Dendritic cell treated with granulocyte-macrophage colony-stimulating factor and Interleukin-4, amounts not matched to agents 40 ng/mL and 50 ng/mL, for 4 days (primary cell): ENCODE results near the gene RBM39.

ENCODE experiments used
- H3K27ac Mint-ChIP-seq: one replicate; pipeline ENCODE4 v1.8.0; 2022; ENCODE audit warnings: mild to moderate bottlenecking, mixed read lengths
- H3K27me3 Mint-ChIP-seq: one replicate; pipeline ENCODE4 v1.8.0; 2022; ENCODE audit warnings: mild to moderate bottlenecking, mixed read lengths
- H3K36me3 Mint-ChIP-seq: one replicate; pipeline ENCODE4 v1.8.0; 2022; ENCODE audit warnings: low read depth, mixed read lengths
- H3K4me1 Mint-ChIP-seq: one replicate; pipeline ENCODE4 v1.8.0; 2022; ENCODE audit warnings: low read depth, mixed read lengths
- H3K4me3 Mint-ChIP-seq: one replicate; pipeline ENCODE4 v1.8.0; 2022; ENCODE audit warnings: mild to moderate bottlenecking, moderate library complexity, mixed read lengths
- H3K9me3 Mint-ChIP-seq: one replicate; pipeline ENCODE4 v1.8.0; 2022; ENCODE audit warnings: mixed read lengths
- intact Hi-C: fragments of 100-400 bp; cut with micrococcal nuclease; formaldehyde crosslinking; loops from one replicate; pipeline ENCODE4 v1.15.0; 2022

RBM39 gene

DNA sequence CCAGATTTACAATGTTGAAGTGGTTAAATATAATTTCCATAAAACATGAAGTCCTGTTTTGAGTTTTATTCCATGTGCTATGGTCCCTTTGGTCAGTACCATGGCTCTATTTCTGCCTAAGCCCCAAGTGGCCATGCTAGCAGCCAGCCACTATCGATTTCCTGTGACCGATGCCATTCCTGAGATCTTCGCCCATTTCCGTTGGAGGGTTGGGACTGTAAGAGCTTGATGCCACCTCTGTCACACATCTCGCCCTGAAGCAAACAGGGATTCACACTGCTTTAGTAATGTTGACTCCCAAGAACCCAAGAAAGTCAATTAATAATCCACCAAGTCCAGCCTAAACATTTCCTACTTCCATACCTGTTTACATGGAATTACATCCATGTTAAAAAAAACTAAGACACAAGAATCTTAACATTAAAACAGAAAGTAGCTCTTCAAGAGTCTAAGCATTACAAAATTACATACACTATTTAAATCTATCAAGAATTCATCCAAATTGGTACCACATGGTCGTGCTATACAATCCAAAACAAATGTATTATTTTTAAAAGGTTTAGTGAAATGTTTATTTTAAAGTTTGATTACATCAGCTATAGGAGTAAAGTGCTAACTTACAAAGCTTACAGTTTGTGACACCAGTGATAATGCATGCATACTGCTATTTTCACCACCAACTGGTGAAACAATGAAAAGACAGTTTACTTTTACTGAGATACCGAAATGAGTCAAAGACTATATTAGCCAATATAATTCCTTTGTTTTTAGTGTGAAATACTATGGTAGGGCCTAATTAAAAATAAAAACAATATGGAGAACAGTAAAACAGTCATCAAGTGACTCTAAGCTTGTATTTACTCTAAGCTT lies 2.5 kb downstream of the RBM39 start:
- Mint-ChIP-seq H3K27me3 (no peaks in the 10 kb centered on the region), H3K9me3 (no peaks in the 10 kb centered on the region), H3K4me3 (peak overlapping the region; percentile 48), H3K36me3 (peaks cover 84% of the 10 kb centered on the region), H3K27ac (peak overlapping the region; percentile 34), H3K4me1 (peaks cover 40% of the 10 kb centered on the region)
- intact Hi-C loops, result loop anchor here (10.0 kb wide), 1 partner anchor 145 kb away; no protein-coding TSS in a partner anchor

DNA sequence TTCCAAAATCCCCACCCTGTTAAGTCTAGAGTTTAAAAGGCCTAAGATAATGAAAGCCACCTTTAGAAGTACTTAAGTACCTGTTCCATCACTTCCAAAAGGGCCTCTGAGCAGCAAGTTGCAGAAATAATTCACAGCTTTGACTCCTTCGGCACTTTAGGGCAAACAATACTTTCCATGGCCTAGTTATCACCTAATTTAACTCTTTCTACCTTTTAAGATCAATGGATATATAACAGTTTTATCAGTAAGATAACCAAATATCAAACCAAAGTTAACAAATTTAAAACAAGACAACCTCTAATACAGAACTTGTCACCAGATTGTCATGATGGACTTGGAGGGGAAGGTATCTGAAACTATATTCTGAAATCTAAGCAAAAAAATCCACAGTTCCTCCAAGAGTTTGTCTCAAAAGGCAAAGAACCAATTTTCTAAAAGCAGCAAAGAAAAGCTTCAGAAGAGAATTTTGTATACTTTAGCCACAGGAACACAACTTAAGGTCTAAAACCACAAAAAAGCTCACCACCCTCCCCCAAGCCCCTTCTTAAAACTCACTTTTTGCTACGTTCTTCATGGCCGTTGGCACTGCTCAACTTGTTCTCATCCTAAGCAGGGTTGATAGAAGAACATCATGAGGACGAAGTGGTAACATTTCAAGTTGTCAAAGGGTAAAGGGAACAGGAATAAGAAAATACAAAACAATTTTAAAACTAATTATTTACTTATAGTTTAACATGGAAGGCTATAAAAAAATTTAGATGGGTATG lies 3.5 kb downstream of the RBM39 start:
- Mint-ChIP-seq H3K9me3 (no peaks in the 10 kb centered on the region), H3K36me3 (peaks cover 93% of the 10 kb centered on the region), H3K4me3 (no peak overlapping the region), H3K27me3 (no peaks in the 10 kb centered on the region), H3K27ac (no peak overlapping the region), H3K4me1 (peaks cover 46% of the 10 kb centered on the region)
- intact Hi-C loops, result loop anchor here (10.0 kb wide), 1 partner anchor 146 kb away; no protein-coding TSS in a partner anchor

- intact Hi-C loops, result loop anchor here (10.0 kb wide), 1 partner anchor 147 kb away; no protein-coding TSS in a partner anchor
- Mint-ChIP-seq H3K9me3 (no peaks in the 10 kb centered on the region), H3K36me3 (peaks cover 96% of the 10 kb centered on the region), H3K27me3 (no peaks in the 10 kb centered on the region), H3K4me1 (peaks cover 46% of the 10 kb centered on the region), H3K4me3 (no peak overlapping the region), H3K27ac (no peak overlapping the region)
These were observed 4.2 kb downstream of the RBM39 start for GRCh38 chr20:35737865-35738333.

DNA sequence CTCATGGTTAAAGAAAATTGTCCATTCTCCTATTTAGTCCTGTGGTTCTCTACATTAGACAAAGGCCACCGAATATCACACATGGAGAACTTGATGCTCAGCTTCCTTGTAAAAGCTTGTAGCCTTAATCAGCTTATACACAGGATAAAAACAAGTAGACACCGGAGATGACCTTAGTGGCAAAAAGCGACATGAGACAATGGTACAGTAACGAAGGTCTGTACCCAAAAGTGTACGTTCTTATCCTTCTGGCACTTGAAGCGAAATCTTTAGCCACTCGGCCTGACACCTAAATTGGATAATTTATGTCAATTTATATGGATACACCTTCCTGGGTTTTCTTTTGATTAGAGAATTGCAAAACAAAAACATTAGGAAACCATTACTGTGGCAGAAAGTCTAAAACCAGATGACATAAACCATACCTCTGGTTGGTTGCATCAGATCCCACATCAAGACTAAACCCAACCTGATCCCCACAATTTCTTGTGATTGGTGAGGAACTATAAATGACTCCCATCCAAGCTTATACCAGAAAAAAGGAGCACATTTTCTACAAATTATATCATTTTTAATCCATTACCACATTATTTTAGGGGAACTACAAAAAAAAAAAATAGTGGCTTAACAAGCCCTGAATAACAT lies 6.1 kb downstream of the RBM39 start:
- Mint-ChIP-seq H3K27ac (no peak overlapping the region), H3K4me3 (no peak overlapping the region), H3K27me3 (no peaks in the 10 kb centered on the region), H3K9me3 (no peaks in the 10 kb centered on the region), H3K36me3 (peaks cover 93% of the 10 kb centered on the region), H3K4me1 (peaks cover 41% of the 10 kb centered on the region)
- intact Hi-C loops, result loop anchor here (10.0 kb wide), 1 partner anchor 149 kb away; no protein-coding TSS in a partner anchor

DNA sequence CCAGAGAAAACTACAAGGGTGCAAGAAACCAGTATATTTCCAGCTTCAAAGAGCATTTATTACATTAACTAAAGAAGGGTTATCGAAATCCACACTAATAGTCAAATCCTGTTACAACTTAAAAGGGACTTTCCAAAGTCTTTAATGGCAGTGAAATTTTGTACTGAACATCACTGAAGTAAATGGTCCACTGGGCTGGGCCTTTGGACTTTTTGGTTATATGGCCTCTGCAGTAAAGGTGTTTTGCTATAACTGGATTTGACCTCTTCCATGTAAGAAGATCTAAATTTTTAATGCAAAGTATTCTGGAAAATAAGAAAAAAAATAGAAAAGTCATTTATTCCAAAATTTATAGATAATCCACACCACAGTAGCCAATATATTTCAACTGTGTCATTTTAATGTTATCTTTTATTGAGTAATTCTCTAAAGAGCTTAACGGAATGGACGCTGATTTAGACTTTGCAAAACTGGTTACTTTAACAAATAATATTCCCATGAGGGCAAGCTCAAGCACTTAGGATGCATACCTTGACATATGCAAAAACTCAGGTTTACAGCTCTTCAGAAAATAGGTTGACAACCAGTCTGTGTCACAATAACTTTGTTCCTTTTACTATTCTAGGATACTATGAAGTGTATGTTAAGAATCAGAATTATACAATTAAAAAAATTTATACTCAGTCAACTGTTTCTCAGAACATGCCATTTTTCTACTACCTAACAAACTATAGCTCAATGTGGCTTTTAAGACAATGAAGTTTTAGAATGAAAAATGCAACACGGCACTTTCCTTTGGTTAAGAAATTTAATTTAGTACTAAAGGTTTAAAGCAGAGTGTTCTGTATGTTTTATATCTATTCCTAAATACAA lies 7.0 kb downstream of the RBM39 start:
- Mint-ChIP-seq H3K4me3 (no peak overlapping the region), H3K27ac (no peak overlapping the region), H3K9me3 (no peaks in the 10 kb centered on the region), H3K36me3 (peaks cover 93% of the 10 kb centered on the region), H3K4me1 (peaks cover 36% of the 10 kb centered on the region), H3K27me3 (no peaks in the 10 kb centered on the region)
- intact Hi-C loops, result loop anchor here (10.0 kb wide), 1 partner anchor 150 kb away; no protein-coding TSS in a partner anchor

- H3K4me3 Mint-ChIP-seq, result no peak overlapping the region
- intact Hi-C loops, result loop anchor here (10.0 kb wide), 1 partner anchor 150 kb away; no protein-coding TSS in a partner anchor
- H3K27ac Mint-ChIP-seq, result no peak overlapping the region
- no peaks in the 10 kb centered on the region for H3K9me3 Mint-ChIP-seq
- peaks cover 32% of the 10 kb centered on the region for H3K4me1 Mint-ChIP-seq
- no peaks in the 10 kb centered on the region for H3K27me3 Mint-ChIP-seq
- H3K36me3 Mint-ChIP-seq, result peaks cover 93% of the 10 kb centered on the region
These were observed 7.7 kb downstream of the RBM39 start for GRCh38 chr20:35734374-35734773.

DNA sequence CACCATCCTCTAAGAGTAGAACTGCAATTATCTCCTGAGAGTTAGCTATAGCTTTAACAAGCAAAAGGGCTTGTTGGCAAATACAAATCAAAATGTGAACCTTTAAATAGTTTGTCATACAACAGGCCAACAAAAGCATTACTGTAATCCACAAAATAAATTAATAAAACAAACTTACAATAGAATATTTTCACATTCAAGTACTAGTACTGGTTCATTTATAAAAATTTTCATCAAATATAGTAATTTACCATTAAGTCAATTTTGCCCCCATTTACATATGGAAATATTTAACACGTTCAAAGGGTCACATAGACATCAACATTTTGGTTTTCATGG lies 9.4 kb downstream of the RBM39 start:
- intact Hi-C loops, result loop anchor here (10.0 kb wide), 1 partner anchor 152 kb away; no protein-coding TSS in a partner anchor
- H3K9me3 Mint-ChIP-seq, result no peaks in the 10 kb centered on the region
- H3K4me3 Mint-ChIP-seq, result no peak overlapping the region
- H3K27ac Mint-ChIP-seq, result no peak overlapping the region
- no peaks in the 10 kb centered on the region for H3K27me3 Mint-ChIP-seq
- peaks cover 86% of the 10 kb centered on the region for H3K36me3 Mint-ChIP-seq
- H3K4me1 Mint-ChIP-seq, result peaks cover 20% of the 10 kb centered on the region

DNA sequence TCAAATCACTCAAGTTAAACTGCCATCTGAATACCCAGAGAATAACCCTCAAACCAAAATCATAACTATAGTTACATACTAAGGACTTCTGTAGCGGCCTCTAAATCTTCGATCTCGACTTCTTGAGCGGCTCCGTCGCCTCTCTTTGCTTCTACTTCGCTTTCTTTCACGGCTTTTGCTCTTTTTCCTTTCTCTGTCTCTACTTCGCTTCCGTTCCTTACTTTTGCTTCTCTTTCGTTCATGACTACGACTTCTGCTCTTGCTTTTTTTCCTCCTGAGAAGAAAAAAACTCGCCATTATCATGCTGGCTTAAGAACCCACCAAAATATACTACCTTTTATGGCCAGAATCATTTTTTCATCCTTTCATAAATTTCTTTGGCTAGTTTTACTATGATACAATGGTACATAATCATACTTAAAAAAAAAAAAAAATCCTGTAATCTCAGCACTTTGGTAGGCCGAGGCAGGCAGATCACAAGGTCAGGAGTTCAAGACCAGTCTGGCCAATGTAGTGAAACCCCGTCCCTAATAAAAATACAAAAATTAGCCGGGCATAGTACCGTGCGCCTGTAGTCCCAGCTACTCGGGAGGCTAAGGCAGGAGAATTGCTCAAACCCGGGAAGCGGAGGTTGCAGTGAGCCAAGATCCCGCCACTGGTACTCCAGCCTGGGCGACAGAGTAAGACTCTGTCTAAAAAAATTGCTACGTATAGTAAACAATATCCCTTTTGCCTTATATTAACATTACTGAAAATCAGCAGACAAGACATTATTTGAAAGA lies 10.0 kb downstream of the RBM39 start:
- H3K4me3 Mint-ChIP-seq, result no peak overlapping the region
- no peaks in the 10 kb centered on the region for H3K9me3 Mint-ChIP-seq
- no peak overlapping the region for H3K27ac Mint-ChIP-seq
- H3K36me3 Mint-ChIP-seq, result peaks cover 86% of the 10 kb centered on the region
- intact Hi-C loops, result loop anchor here (2.0 to 10.0 kb wide), 2 partner anchors 17 to 153 kb away; no protein-coding TSS in a partner anchor
- peaks cover 17% of the 10 kb centered on the region for H3K4me1 Mint-ChIP-seq
- no peaks in the 10 kb centered on the region for H3K27me3 Mint-ChIP-seq

GRCh38 chr20:35731469-35731788 lies 10.6 kb downstream of the RBM39 start:
- H3K4me1 Mint-ChIP-seq, result peaks cover 17% of the 10 kb centered on the region
- H3K9me3 Mint-ChIP-seq, result no peaks in the 10 kb centered on the region
- no peak overlapping the region for H3K27ac Mint-ChIP-seq
- peaks cover 86% of the 10 kb centered on the region for H3K36me3 Mint-ChIP-seq
- intact Hi-C loops, result loop anchor here (2.0 to 10.0 kb wide), 2 partner anchors 17 to 153 kb away; no protein-coding TSS in a partner anchor
- H3K4me3 Mint-ChIP-seq, result no peak overlapping the region
- H3K27me3 Mint-ChIP-seq, result no peaks in the 10 kb centered on the region

DNA sequence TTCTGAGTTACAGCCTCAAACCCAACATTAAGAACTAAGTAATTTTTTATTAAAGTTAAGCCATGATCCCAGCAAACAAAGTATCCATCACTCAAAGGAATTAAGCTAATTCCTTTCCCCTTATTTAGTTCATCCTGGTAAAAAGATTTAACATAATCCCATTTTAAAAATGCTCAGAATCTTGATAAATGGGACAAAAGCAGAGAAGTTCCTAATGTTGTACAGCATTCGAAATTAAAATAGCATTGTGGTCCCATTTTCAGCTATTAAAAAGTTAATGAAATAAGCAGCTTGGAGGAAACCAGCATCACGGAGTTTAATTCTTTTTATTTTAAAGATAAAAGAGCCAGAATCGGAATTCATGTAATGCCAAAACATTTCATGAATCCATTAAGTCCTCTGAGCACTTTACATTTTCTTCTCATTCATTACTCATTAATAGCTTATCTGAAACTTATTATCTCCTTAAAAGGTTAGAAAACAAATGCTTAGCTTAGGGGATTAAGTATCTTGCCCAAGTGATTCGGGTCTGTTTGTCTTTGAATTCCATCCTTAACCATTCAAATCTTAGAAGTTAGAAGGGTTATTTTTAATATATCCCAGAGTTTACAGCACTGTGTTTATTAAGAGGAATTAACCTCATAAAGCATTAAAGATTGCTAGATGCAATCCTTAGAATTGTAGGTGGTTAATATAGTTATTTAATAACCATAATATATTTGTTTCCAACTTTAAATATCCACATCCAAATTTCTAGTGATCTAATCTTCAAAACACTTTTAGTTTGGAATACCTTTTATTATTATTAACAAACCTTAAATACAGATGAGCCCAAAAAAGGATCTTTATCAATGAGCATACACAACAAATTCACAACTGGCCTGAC lies 11.2 kb downstream of the RBM39 start:
- Mint-ChIP-seq H3K36me3 (peaks cover 86% of the 10 kb centered on the region), H3K27ac (no peak overlapping the region), H3K4me1 (peaks cover 17% of the 10 kb centered on the region), H3K9me3 (no peaks in the 10 kb centered on the region), H3K4me3 (no peak overlapping the region), H3K27me3 (no peaks in the 10 kb centered on the region)
- intact Hi-C loops, result loop anchor here (2.0 to 10.0 kb wide), 2 partner anchors 16 to 154 kb away; no protein-coding TSS in a partner anchor

GRCh38 chr20:35729836-35730582 lies 12.1 kb downstream of the RBM39 start:
- no peak overlapping the region for H3K4me3 Mint-ChIP-seq
- H3K27me3 Mint-ChIP-seq, result no peaks in the 10 kb centered on the region
- H3K27ac Mint-ChIP-seq, result no peak overlapping the region
- peaks cover 90% of the 10 kb centered on the region for H3K36me3 Mint-ChIP-seq
- H3K4me1 Mint-ChIP-seq, result peaks cover 17% of the 10 kb centered on the region
- intact Hi-C loops, result loop anchor here (2.0 to 10.0 kb wide), 2 partner anchors 15 to 155 kb away; no protein-coding TSS in a partner anchor
- no peaks in the 10 kb centered on the region for H3K9me3 Mint-ChIP-seq
